Measurements from ENCODE around the gene TNRC18. TPM values are rescaled to one million over a fixed set of nuclear protein-coding genes. Genes with fewer than 3 reads are reported as not detected.

Gene TNRC18
- total and polyA plus RNA-seq, 9 of the 15 experiments (the other 6 are each of a cell fraction or from before 2014, with no cell fraction given) = 0.03 to 43.2 (median 18.0) TPM

DNA sequence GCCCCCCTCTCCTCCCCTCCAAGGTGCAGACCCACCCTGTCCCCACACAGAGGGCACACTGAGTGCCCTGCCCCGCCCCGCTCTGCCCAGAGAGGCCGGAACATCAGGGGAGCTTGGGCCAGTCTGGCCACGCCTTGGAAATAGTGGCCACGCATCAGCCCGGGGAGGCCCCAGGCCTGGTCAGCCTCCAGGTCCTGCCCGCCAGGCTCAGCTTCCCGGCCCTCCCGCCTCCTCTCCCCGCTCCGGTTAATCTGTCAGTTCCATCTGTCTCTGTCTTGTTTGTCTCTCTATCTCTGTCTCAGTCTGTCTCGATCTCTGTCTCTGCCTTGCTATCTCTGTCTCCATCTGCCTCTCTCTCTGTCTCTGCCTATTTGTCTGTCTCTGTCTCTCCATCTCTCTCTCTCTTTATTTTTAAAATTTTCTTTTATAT is 28.9 kb upstream of the TNRC18 start (continued):
- TF ChIP-seq KLF13 (tag; IDR thresholded peaks at IDR 0.05; ENCODE audit: borderline replicate concordance, low read depth) (no peak), CSDE1 (IDR thresholded peaks at IDR 0.05) (no peak), U2AF1 (optimal IDR thresholded peaks at IDR 0.05; ENCODE audit: low read depth, low read length) (no peak), MEF2A (IDR thresholded peaks at IDR 0.05; ENCODE audit: control insufficient read depth, low read depth, low read length) (no peak), BRD9 (IDR thresholded peaks at IDR 0.05; ENCODE audit: low read depth, partially characterized antibody) (no peak), EHMT2 (IDR thresholded peaks at IDR 0.05) (no peak), ZNF551 (CRISPR knock-in tag; IDR thresholded peaks at IDR 0.05) (no peak), STAG1 (CRISPR knock-in tag; IDR thresholded peaks at IDR 0.05; ENCODE audit: borderline replicate concordance) (no peak), ZNF586 (CRISPR knock-in tag; conservative IDR thresholded peaks at IDR 0.05) (no peak), MTA1 (IDR thresholded peaks at IDR 0.05; ENCODE audit: borderline replicate concordance) (peak; percentile 44), RBM14 (IDR thresholded peaks at IDR 0.05; ENCODE audit: borderline replicate concordance, insufficient read depth, low read depth, low read length) (no peak), RB1 (IDR thresholded peaks at IDR 0.05; ENCODE audit: low read depth) (no peak), TCF7 (IDR thresholded peaks at IDR 0.05; ENCODE audit: borderline replicate concordance) (no peak), ZNF76 (CRISPR knock-in tag; IDR thresholded peaks at IDR 0.05; ENCODE audit: borderline replicate concordance) (no peak)
- TF ChIP-seq, protein P1, sequence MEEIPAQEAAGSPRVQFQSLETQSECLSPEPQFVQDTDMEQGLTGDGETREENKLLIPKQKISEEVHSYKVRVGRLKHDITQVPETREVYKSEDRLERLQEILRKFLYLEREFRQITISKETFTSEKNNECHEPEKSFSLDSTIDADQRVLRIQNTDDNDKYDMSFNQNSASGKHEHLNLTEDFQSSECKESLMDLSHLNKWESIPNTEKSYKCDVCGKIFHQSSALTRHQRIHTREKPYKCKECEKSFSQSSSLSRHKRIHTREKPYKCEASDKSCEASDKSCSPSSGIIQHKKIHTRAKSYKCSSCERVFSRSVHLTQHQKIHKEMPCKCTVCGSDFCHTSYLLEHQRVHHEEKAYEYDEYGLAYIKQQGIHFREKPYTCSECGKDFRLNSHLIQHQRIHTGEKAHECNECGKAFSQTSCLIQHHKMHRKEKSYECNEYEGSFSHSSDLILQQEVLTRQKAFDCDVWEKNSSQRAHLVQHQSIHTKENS (CRISPR knock-in tag; IDR thresholded peaks at IDR 0.05) = no peak
- TF ChIP-seq, protein P2, sequence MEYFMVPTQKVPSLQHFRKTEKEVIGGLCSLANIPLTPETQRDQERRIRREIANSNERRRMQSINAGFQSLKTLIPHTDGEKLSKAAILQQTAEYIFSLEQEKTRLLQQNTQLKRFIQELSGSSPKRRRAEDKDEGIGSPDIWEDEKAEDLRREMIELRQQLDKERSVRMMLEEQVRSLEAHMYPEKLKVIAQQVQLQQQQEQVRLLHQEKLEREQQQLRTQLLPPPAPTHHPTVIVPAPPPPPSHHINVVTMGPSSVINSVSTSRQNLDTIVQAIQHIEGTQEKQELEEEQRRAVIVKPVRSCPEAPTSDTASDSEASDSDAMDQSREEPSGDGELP (CRISPR knock-in tag; IDR thresholded peaks at IDR 0.05; ENCODE audit: borderline replicate concordance) = peak; percentile 15; the same call in 1 of the 2 replicates
- TF ChIP-seq, protein P3, sequence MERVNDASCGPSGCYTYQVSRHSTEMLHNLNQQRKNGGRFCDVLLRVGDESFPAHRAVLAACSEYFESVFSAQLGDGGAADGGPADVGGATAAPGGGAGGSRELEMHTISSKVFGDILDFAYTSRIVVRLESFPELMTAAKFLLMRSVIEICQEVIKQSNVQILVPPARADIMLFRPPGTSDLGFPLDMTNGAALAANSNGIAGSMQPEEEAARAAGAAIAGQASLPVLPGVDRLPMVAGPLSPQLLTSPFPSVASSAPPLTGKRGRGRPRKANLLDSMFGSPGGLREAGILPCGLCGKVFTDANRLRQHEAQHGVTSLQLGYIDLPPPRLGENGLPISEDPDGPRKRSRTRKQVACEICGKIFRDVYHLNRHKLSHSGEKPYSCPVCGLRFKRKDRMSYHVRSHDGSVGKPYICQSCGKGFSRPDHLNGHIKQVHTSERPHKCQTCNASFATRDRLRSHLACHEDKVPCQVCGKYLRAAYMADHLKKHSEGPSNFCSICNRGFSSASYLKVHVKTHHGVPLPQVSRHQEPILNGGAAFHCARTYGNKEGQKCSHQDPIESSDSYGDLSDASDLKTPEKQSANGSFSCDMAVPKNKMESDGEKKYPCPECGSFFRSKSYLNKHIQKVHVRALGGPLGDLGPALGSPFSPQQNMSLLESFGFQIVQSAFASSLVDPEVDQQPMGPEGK (CRISPR knock-in tag; IDR thresholded peaks at IDR 0.05; ENCODE audit: borderline replicate concordance) = no peak
- TF ChIP-seq, protein P4, sequence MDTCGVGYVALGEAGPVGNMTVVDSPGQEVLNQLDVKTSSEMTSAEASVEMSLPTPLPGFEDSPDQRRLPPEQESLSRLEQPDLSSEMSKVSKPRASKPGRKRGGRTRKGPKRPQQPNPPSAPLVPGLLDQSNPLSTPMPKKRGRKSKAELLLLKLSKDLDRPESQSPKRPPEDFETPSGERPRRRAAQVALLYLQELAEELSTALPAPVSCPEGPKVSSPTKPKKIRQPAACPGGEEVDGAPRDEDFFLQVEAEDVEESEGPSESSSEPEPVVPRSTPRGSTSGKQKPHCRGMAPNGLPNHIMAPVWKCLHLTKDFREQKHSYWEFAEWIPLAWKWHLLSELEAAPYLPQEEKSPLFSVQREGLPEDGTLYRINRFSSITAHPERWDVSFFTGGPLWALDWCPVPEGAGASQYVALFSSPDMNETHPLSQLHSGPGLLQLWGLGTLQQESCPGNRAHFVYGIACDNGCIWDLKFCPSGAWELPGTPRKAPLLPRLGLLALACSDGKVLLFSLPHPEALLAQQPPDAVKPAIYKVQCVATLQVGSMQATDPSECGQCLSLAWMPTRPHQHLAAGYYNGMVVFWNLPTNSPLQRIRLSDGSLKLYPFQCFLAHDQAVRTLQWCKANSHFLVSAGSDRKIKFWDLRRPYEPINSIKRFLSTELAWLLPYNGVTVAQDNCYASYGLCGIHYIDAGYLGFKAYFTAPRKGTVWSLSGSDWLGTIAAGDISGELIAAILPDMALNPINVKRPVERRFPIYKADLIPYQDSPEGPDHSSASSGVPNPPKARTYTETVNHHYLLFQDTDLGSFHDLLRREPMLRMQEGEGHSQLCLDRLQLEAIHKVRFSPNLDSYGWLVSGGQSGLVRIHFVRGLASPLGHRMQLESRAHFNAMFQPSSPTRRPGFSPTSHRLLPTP (IDR thresholded peaks at IDR 0.05; ENCODE audit: borderline replicate concordance, extremely low read depth, insufficient read length) = no peak
- TF ChIP-seq, protein P5, sequence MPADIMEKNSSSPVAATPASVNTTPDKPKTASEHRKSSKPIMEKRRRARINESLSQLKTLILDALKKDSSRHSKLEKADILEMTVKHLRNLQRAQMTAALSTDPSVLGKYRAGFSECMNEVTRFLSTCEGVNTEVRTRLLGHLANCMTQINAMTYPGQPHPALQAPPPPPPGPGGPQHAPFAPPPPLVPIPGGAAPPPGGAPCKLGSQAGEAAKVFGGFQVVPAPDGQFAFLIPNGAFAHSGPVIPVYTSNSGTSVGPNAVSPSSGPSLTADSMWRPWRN (IDR thresholded peaks at IDR 0.05; ENCODE audit: low read depth) = 0 out of 2 replicates have a peak, but pooled peaks have one; percentile 9
- TF ChIP-seq, protein P6, sequence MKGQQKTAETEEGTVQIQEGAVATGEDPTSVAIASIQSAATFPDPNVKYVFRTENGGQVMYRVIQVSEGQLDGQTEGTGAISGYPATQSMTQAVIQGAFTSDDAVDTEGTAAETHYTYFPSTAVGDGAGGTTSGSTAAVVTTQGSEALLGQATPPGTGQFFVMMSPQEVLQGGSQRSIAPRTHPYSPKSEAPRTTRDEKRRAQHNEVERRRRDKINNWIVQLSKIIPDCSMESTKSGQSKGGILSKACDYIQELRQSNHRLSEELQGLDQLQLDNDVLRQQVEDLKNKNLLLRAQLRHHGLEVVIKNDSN (CRISPR knock-in tag; IDR thresholded peaks at IDR 0.05) = no peak
